ENCODE data around the gene NFIX. TPM values are rescaled to one million over a fixed set of nuclear protein-coding genes. Genes with fewer than 3 reads are reported as not detected.

NFIX gene
- total and polyA plus RNA-seq, 9 of the 15 experiments (the other 6 are each of a cell fraction or from before 2014, with no cell fraction given), result 0.28 to 26.8 (median 5.4) TPM

GRCh38 chr19:13006431-13007281 is 11.4 kb downstream of the NFIX start:
- no peak for DNase-seq (ENCODE audit: extremely low read depth in 1 of 4, low spot score in 3 of 4)
- Histone ChIP-seq H3K79me2 (ENCODE audit: control insufficient read depth, insufficient read depth, low read length) (peaks cover 25% of the 10 kb centered on the region), H3K9me1 (ENCODE audit: control insufficient read depth, insufficient read depth, low read length) (peaks cover 2% of the 10 kb centered on the region), H3K36me3 (ENCODE audit: control insufficient read depth, insufficient read depth, low read length) (peaks cover 3% of the 10 kb centered on the region; the same call in 2 of the 3 replicates), H3K4me2 (ENCODE audit: insufficient read depth, low read length) (no peak overlapping the region), H3K9me3 (replicated peaks; ENCODE audit: control insufficient read depth, insufficient read depth, low read depth, low read length) (no peaks in the 10 kb centered on the region), H3K9ac (ENCODE audit: insufficient read depth in 1 of 2, low read depth in 2 of 2, low read length in 2 of 2) (peak overlapping the region in 1 of 2 experiments; percentile 17; a peak in 1 of 4 replicates), H3K27ac (ENCODE audit: extremely low read depth, low read depth, low read length) (no peak overlapping the region), H3K4me3 (no peak overlapping the region), H4K20me1 (replicated peaks; ENCODE audit: control insufficient read depth, insufficient read depth, low read length) (peaks cover 10% of the 10 kb centered on the region; the same call in 1 of the 2 replicates), H3K4me1 (replicated peaks in 1 of 2; ENCODE audit: control insufficient read depth in 2 of 2, insufficient read depth in 2 of 2, low read length in 2 of 2) (peaks cover 0 to 53% of the 10 kb centered on the region in 2 experiments; a peak in 2 of 5 replicates), H3K27me3 (ENCODE audit: control insufficient read depth in 2 of 2, insufficient read depth in 2 of 2, low read length in 2 of 2) (no peaks in the 10 kb centered on the region), H2AFZ (ENCODE audit: low read depth, low read length) (no peak overlapping the region)
- BruUV-seq (replicated peaks), result no TSS peak
- ChIA-PET POLR2A (interaction anchor here (0.6 to 1.5 kb wide), 4 partner anchors 10 to 739 kb away, joined by 3 to 4 read pairs (median 3); no protein-coding TSS in a partner anchor), CTCF (ENCODE audit: low intra/inter-chr PET ratio) (interaction anchor here (0.7 kb wide), 1 partner anchor 76 kb away, joined by 3 read pairs; no protein-coding TSS in a partner anchor)
- FAIRE-seq, result no peak
- peak; percentile 78; the same call in 1 of the 2 replicates for TF ChIP-seq HNRNPL (IDR thresholded peaks at IDR 0.05; ENCODE audit: low read depth, low read length)
- no peak for TF ChIP-seq SMARCA4 (IDR thresholded peaks at IDR 0.05)
- TF ChIP-seq POLR2G (IDR thresholded peaks at IDR 0.05; ENCODE audit: low read depth, low read length), result peak; percentile 37; the same call in 1 of the 2 replicates
- no peak for TF ChIP-seq DPF2 (IDR thresholded peaks at IDR 0.05)
- TF ChIP-seq, protein P1, sequence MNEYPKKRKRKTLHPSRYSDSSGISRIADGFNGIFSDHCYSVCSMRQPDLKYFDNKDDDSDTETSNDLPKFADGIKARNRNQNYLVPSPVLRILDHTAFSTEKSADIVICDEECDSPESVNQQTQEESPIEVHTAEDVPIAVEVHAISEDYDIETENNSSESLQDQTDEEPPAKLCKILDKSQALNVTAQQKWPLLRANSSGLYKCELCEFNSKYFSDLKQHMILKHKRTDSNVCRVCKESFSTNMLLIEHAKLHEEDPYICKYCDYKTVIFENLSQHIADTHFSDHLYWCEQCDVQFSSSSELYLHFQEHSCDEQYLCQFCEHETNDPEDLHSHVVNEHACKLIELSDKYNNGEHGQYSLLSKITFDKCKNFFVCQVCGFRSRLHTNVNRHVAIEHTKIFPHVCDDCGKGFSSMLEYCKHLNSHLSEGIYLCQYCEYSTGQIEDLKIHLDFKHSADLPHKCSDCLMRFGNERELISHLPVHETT (CRISPR knock-in tag; conservative IDR thresholded peaks at IDR 0.05 in 1 of 2, IDR thresholded peaks at IDR 0.05 in 1 of 2), result no peak
- TF ChIP-seq E2F6 (IDR thresholded peaks at IDR 0.05; ENCODE audit: borderline replicate concordance in 1 of 2, extremely low read depth in 1 of 2, insufficient read depth in 1 of 2, insufficient read length in 1 of 2, low read depth in 1 of 2, low read length in 1 of 2, poor library complexity in 1 of 2, severe bottlenecking in 1 of 2), result no peak
- TF ChIP-seq ZBTB33 (CRISPR knock-in tag; IDR thresholded peaks at IDR 0.05), result peak; percentile 61; the same call in 1 of the 2 replicates
- no peak for TF ChIP-seq NKRF (IDR thresholded peaks at IDR 0.05; ENCODE audit: borderline replicate concordance)
- no peak for TF ChIP-seq ATF7 (IDR thresholded peaks at IDR 0.05)
- no peak for TF ChIP-seq TEAD2 (tag; IDR thresholded peaks at IDR 0.05)
- no peak for TF ChIP-seq KHSRP (IDR thresholded peaks at IDR 0.05)
- intact Hi-C loops (cut with micrococcal nuclease) (no loop called here), in situ Hi-C loops (cut with MboI) (no loop called here)
- 88% methylated on average over 24 of the region's 28 CpGs for WGBS (ENCODE audit: insufficient coverage, low coverage, missing lambda C conversion rate)
- no peak for ATAC-seq
